Fibroblast of skin of scalp (primary cell): Measurements from ENCODE around the gene EXD3.

Experiments used
- DNase-seq: peaks from one replicate; pipeline ENCODE4 v3.0.0-alpha.2; 2013

Gene EXD3

GRCh38 chr9:137447722-137448601 is 25.0 kb upstream of the EXD3 start:
- no peak for DNase-seq

- DNase-seq, result peak; percentile 60
These were observed 24.0 kb upstream of the EXD3 start for GRCh38 chr9:137446851-137447471.

DNA sequence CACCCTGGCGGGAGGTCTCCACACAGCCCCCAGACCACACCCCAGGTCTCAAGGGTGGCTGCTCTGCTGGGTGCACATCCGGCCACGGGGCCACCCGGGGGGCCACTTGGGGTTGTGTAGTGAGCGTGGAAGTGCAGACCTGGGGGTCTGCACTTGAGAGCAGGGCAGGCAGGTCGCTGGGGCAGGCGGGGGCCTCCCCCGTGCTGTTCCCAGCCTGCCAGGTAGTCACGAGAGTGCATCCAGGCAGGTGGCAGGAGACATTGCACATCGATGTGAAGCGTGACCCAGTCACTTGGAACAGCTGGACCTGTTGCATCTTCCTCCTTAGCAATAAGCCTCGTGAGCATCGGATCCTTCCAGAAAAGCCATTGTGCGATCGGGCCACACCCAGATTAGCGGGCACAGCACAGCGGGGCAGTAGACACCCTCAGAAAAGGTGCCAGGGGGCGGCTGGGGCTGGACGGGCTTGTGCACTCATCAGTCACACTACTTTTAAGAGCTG is 23.0 kb upstream of the EXD3 start:
- DNase-seq, result no peak

- peak; percentile 77 for DNase-seq
These were observed 22.4 kb upstream of the EXD3 start for GRCh38 chr9:137445275-137445807.

GRCh38 chr9:137444106-137444790 is 21.3 kb upstream of the EXD3 start:
- no peak for DNase-seq

- no peak for DNase-seq
These were observed 19.0 kb upstream of the EXD3 start for GRCh38 chr9:137441935-137442321.

DNA sequence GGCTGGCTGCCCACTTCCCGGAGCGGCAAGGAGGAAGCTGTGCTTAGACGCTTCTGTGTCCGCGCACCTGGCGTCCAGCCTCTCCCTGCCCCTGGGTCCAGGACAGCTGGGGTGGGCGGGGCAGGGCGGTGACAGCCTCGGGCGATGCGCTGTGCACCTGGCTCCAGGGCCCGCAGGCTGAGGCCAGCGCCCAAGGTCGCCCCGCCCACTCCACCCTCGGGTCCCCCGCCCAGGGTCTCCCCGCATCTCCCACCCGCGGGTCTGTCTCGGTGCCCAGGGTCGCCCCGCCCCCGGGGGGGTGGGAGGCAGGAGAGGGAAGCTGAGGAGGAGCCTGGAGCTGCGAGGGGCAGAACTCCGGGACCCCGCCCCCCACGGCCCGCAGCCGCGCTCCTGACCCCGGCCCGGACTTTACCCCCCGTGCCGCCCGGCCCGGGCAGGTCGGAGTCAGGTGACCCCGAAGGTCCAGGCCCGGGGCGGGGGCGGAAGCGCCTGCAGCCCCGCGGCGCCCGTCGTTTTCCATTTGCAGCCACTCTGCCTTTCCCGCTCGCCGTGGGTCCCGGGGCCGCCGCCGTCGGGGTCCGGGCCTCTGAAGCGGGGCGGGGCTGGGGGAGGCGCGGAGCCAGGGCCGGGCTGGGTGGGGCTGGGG is 18.4 kb upstream of the EXD3 start, which contains the start of gene ENTPD8:
ENTPD8 (minus strand) TSS at position 69 of the 646 bp plus-strand sequence. CDS start 3,072 bp downstream, outside the sequence.
- no peak for DNase-seq

DNA sequence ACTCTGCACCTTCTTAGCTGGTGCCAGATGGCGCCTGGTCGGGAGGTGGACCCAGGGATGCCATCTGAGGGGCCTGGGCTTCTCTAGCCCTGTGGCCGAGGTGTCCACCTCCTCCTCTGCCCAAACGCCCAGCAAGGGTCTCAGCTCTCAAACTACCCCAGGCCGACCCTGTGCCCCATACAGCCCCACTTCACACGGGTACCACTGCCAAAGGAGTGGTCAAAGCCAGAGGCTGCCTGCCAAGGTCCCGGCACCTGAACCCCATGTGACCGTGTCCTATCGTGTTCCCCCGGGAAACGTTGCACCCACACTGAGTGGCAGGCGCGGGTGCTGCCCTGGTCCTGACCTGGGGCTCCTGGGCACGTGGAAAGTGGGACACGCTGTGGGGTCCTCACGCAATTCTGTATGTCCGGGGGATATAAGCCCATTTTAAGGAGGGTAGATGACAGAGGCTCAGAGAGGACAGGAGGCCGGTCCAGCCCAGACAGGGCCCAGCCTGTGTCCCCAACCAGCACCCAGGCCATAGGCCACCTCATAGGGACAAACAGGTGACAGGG is 16.3 kb upstream of the EXD3 start:
- no peak for DNase-seq

DNA sequence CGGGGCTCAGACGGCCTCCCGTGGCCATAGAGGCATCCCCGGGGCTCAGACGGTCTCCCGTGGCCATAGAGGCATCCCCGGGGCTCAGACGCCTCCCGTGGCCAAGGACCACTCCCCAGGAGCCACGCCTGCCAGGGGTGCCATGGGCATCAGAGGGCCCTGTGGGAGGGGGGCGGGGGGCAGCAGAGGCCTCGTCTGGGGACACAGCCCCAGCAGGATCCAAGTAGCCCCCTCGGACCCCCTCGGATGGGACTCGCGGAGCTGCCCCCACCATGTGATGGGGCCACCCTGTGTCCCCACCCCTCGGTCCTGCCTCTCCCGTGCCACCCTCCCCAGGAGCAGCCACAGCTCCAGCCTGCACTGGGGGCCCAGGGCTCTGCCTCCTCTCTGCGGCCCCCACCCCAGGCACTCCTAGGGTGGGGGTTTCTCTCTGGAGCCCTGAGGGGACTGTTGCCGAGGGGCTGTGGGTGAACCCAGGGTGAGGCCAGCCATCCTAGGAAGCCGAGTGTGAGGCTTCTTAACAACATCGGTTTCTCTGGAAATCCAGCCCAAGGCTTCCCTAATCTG is 15.7 kb upstream of the EXD3 start:
- no peak for DNase-seq

DNA sequence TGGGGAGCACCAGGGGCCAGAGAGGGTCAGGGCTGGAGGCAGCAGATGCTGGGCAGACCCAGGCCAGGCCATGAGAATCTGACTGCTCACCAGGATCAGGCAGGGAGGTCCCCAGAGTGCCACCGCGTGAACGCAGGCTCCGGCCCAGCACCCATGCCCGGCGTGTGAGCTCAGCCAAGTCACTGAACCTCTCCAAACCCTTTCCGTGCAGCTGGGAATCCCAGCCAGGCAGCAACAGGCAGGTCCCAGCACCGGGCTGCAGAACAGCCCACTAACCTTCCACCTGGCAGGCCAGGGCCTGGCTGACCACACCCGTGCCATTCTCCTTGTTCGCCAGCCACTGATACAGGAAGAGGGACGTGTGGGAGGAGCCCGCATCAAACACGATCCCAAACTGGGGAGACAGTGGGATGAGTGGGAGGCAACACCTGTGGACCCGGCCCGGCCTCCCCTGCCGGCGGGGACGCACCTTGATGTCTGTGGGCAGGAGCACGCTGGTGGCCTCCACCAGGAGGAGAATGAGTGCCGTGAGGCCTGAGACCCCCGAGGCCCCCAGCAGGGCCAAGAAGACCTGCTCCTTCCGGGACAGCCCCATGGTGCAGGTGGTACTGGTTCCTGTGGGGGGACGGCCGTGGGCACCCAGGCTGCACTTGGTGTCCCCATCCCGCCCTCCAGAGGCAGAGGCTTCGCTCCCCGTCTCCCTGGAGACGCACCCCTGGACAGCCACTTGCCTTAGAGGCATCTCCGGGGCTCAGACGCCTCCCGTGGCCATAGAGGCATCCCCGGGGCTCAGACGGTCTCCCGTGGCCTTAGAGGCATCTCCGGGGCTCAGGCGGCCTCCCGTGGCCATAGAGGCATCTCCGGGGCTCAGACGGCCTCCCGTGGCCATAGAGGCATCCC is 15.0 kb upstream of the EXD3 start:
- no peak for DNase-seq

DNA sequence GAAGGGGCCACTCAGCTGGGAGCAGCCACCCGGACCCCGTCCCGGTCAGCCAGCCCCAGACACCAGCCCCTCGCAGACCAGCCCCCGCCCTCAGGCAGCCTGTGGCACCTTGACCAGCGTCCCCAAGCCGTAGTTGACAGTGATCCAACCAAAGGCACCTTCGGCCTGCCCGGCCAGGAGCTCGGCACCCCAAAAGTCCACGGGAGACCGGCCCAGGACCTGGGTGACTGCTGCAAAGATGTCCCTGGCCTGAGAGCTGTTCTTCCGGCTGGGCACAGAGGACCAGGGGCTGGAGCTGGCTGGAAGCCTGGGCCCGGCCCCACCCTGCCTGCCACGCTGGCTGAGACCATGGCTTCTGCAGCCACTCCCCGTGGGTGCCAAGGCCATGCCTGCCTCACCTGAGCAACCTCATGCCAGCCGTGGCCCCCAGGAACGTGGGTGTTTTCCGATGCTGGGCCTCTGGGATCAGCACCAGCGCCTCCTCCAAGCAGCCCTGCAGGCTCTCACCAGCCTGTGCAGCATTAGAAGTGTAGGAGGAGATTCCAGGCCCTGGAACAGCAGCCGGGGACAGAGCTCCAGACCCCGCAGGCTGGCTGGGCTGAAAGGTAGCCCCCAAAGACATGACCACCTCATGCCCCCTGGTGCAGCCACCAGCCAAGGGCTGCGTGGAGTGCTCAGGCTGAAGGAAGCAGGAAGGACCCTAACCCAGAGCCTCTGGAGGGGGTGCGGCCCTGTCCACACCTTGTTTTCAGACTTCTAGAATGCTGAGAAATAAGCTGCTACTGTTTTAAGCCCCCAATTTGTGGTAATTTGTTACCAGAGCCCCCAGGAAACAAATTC is 14.0 kb upstream of the EXD3 start:
- no peak for DNase-seq

DNA sequence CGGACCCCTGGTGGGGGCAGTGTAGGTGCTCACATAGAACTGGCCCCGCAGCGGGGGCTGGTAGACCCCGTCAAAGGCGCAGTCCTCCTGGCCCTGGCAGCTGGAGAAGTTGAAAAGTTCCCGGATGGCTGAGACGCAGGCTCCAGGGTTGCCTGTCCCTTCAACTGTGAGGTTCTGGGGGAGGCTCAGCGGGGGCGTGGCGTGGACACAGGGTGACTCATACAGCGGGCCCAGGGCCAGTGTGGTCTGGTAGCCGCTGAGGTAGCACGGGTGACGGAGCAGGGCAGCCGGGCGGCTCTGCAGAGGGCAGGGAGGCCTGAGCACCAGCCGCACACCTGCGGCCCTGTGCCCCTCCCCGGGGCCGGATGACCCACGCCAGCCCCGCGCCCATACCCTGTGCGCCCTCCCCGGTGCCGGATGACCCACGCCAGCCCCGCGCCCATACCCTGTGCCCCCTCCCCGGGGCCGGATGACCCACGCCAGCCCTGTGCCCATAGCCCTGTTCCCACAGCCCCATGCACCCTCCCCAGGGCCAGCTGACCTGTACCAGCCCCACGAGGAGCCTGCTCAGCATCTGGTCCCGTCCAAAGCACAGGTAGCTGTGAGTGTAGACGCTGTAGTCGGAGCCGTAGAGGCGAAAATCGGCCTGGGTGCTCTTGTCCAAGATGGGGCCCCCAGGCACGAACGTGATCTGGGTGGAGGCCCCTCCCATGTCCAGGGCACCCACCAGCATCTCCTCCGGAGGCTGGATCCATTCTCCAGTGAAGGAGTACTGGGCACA is 13.2 kb upstream of the EXD3 start:
- no peak for DNase-seq

GRCh38 chr9:137435381-137435891 is 12.5 kb upstream of the EXD3 start:
- DNase-seq, result no peak

GRCh38 chr9:137434498-137435380 is 11.8 kb upstream of the EXD3 start:
- DNase-seq, result no peak

- no peak for DNase-seq
These were observed 11.0 kb upstream of the EXD3 start for GRCh38 chr9:137433916-137434431.

DNA sequence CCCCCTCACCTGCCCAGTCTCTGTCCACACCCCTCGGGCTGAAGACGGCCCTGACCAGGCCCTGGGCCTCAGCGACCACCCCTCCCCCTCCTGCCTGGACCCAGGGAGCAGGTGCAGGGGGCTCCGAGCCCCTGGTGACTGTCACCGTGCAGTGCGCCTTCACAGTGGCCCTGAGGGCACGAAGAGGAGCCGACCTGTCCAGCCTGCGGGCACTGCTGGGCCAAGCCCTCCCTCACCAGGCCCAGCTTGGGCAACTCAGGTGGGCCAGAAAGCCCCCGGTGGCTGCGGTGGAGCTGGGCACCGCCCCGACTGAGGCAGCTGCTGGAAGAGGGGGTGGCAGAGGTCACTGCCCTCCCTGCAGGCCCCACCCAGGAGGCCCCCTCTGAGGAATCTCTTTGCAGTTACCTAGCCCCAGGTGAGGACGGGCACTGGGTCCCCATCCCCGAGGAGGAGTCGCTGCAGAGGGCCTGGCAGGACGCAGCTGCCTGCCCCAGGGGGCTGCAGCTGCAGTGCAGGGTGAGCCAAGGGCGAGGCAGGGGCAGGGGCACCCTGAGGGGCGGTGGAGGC is 10.5 kb upstream of the EXD3 start:
- DNase-seq, result no peak
